T-helper 22 cell (primary cell): ENCODE results near the gene AMDHD2.
A peak's percentile ranks its signal among the peaks of the same experiment; 100 is the strongest.
"Not testable (repeated sequence)": the region's sequence is repeated elsewhere in the genome, so short reads cannot be mapped to it uniquely, and the experiment has no call there.

Source experiments
- DNase-seq: peaks from one replicate; pipeline ENCODE4 v3.0.0-alpha.2; 2020; ENCODE audit warnings: low read depth

Gene AMDHD2

GRCh38 chr16:2517954-2518605 is 2.1 kb upstream of the AMDHD2 start:
- no peak for DNase-seq

- DNase-seq, result no peak
Measured at GRCh38 chr16:2518823-2519710, 1.1 kb upstream of the AMDHD2 start.

- no peak for DNase-seq
Measured at GRCh38 chr16:2519711-2520080, 475 bp upstream of the AMDHD2 start.

GRCh38 chr16:2520784-2521531 is 787 bp downstream of the AMDHD2 start:
- DNase-seq, result peak; percentile 70

- no peak for DNase-seq
Measured at GRCh38 chr16:2523801-2524231, 3.6 kb downstream of the AMDHD2 start.

- no peak for DNase-seq
Measured at GRCh38 chr16:2524339-2524938, 4.3 kb downstream of the AMDHD2 start.

- no peak for DNase-seq
Measured at GRCh38 chr16:2526135-2526534, 6.0 kb downstream of the AMDHD2 start.

GRCh38 chr16:2527071-2527783 is 7.1 kb downstream of the AMDHD2 start:
- no peak for DNase-seq

GRCh38 chr16:2527784-2528100 is 7.6 kb downstream of the AMDHD2 start:
- no peak for DNase-seq

GRCh38 chr16:2528161-2529060 is 8.2 kb downstream of the AMDHD2 start:
- no peak for DNase-seq

- no peak for DNase-seq
Measured at GRCh38 chr16:2529061-2529931, 9.1 kb downstream of the AMDHD2 start.

GRCh38 chr16:2529961-2530628 is 9.9 kb downstream of the AMDHD2 start:
- DNase-seq, result no peak

GRCh38 chr16:2530629-2531318 is 10.6 kb downstream of the AMDHD2 start:
- DNase-seq, result no peak

GRCh38 chr16:2531371-2531695 is 11.2 kb downstream of the AMDHD2 start, which contains the start of gene CEMP1:
Gene CEMP1, minus strand, starts transcription at chr16:2531408. Its CDS starts 335 bp downstream, at chr16:2531073.
- DNase-seq, result no peak

GRCh38 chr16:2531696-2532493 is 11.7 kb downstream of the AMDHD2 start:
- DNase-seq, result peak; percentile 95

- DNase-seq, result peak; percentile 51
Measured at GRCh38 chr16:2532494-2533141, 12.4 kb downstream of the AMDHD2 start.

- DNase-seq, result not testable (repeated sequence)
Measured at GRCh38 chr16:2533142-2533755, 13.1 kb downstream of the AMDHD2 start.
